Measurements from ENCODE around the gene CHMP4B. TPM values are rescaled to one million over a fixed set of nuclear protein-coding genes. Genes with fewer than 3 reads are reported as not detected.

The CHMP4B gene
- total RNA-seq, 1 experiment from 2014 or later: 72.5 TPM

DNA sequence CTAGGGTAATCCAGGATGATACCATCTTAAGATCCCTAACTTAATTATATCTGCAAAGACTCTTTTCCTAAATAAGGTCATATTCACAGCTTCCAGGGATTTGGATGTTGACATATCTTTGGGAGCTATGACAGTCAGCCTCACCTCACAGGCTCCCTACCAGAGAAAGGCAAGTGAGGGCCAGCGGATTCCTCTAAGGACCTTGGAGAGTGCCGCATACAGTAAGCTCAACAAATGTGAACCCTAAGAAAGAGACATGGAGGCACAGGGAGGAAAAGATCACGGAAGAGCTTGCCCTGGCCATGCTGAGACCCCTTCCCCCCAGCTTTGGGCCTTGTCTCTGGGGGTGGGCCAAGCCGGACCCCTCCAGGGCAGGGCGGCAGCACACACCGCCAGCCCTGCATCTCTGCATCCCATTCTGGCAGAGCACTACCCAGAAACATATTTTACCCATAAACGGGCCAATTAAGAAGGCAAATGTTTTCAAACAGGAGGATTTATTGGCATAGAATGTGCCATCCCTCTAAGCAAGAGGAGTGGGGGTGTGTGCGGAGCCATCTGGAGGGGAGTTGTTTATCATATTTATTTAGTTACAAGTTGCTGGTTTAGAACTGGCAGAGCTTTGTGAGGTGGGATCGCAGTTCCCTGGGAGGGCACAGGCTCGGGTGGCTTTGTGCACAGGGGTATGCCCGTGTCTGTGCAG is 55.4 kb downstream of the CHMP4B start (continued):
- TF ChIP-seq EMX1 (CRISPR knock-in tag; IDR thresholded peaks at IDR 0.05) (no peak), ESRRA (CRISPR knock-in tag; IDR thresholded peaks at IDR 0.05; ENCODE audit: borderline replicate concordance) (no peak), ZNF396 (CRISPR knock-in tag; IDR thresholded peaks at IDR 0.05; ENCODE audit: borderline replicate concordance) (no peak), SP1 (CRISPR knock-in tag; conservative IDR thresholded peaks at IDR 0.05) (no peak), PRRX2 (CRISPR knock-in tag; IDR thresholded peaks at IDR 0.05) (no peak), ZNF281 (CRISPR knock-in tag; IDR thresholded peaks at IDR 0.05) (no peak), ZNF263 (CRISPR knock-in tag; IDR thresholded peaks at IDR 0.05; ENCODE audit: low read depth) (no peak), ELF4 (CRISPR knock-in tag; IDR thresholded peaks at IDR 0.05; ENCODE audit: low read depth) (no peak)
- TF ChIP-seq, protein P1, sequence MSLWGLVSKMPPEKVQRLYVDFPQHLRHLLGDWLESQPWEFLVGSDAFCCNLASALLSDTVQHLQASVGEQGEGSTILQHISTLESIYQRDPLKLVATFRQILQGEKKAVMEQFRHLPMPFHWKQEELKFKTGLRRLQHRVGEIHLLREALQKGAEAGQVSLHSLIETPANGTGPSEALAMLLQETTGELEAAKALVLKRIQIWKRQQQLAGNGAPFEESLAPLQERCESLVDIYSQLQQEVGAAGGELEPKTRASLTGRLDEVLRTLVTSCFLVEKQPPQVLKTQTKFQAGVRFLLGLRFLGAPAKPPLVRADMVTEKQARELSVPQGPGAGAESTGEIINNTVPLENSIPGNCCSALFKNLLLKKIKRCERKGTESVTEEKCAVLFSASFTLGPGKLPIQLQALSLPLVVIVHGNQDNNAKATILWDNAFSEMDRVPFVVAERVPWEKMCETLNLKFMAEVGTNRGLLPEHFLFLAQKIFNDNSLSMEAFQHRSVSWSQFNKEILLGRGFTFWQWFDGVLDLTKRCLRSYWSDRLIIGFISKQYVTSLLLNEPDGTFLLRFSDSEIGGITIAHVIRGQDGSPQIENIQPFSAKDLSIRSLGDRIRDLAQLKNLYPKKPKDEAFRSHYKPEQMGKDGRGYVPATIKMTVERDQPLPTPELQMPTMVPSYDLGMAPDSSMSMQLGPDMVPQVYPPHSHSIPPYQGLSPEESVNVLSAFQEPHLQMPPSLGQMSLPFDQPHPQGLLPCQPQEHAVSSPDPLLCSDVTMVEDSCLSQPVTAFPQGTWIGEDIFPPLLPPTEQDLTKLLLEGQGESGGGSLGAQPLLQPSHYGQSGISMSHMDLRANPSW (CRISPR knock-in tag; conservative IDR thresholded peaks at IDR 0.05; ENCODE audit: low read depth): no peak
- TF ChIP-seq, protein P2, sequence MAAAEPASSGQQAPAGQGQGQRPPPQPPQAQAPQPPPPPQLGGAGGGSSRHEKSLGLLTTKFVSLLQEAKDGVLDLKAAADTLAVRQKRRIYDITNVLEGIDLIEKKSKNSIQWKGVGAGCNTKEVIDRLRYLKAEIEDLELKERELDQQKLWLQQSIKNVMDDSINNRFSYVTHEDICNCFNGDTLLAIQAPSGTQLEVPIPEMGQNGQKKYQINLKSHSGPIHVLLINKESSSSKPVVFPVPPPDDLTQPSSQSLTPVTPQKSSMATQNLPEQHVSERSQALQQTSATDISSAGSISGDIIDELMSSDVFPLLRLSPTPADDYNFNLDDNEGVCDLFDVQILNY (CRISPR knock-in tag; IDR thresholded peaks at IDR 0.05): no peak

GRCh38 chr20:33868042-33868441 is 56.9 kb downstream of the CHMP4B start:
- ChIA-PET POLR2A (no interaction called here), CTCF (no interaction called here)
- Mint-ChIP-seq H3K27me3 (ENCODE audit: low read depth) (no peaks in the 10 kb centered on the region), H3K27ac (no peak overlapping the region), H3K4me3 (no peak overlapping the region), H3K4me1 (peaks cover 16% of the 10 kb centered on the region), H3K36me3 (no peaks in the 10 kb centered on the region), H3K9me3 (no peaks in the 10 kb centered on the region)
- TF ChIP-seq GTF2I (CRISPR knock-in tag; conservative IDR thresholded peaks at IDR 0.05) (no peak), ZNF263 (CRISPR knock-in tag; IDR thresholded peaks at IDR 0.05; ENCODE audit: low read depth) (no peak), NR1H2 (CRISPR knock-in tag; IDR thresholded peaks at IDR 0.05) (no peak), SOX15 (CRISPR knock-in tag; IDR thresholded peaks at IDR 0.05) (no peak), FOXK1 (CRISPR knock-in tag; IDR thresholded peaks at IDR 0.05) (no peak), ZNF232 (CRISPR knock-in tag; IDR thresholded peaks at IDR 0.05) (no peak), USF1 (CRISPR knock-in tag; IDR thresholded peaks at IDR 0.05) (no peak), ZNF219 (CRISPR knock-in tag; IDR thresholded peaks at IDR 0.05; ENCODE audit: borderline replicate concordance) (no peak), EMX1 (CRISPR knock-in tag; IDR thresholded peaks at IDR 0.05) (no peak), E2F1 (CRISPR knock-in tag; IDR thresholded peaks at IDR 0.05) (no peak), MYBL2 (CRISPR knock-in tag; IDR thresholded peaks at IDR 0.05) (no peak), ZNF423 (CRISPR knock-in tag; IDR thresholded peaks at IDR 0.05) (no peak), ZNF416 (CRISPR knock-in tag; IDR thresholded peaks at IDR 0.05) (no peak), ZNF138 (CRISPR knock-in tag; conservative IDR thresholded peaks at IDR 0.05) (no peak), CBFB (CRISPR knock-in tag; IDR thresholded peaks at IDR 0.05; ENCODE audit: low read depth) (no peak), ZNF396 (CRISPR knock-in tag; IDR thresholded peaks at IDR 0.05; ENCODE audit: borderline replicate concordance) (no peak), SMAD4 (CRISPR knock-in tag; IDR thresholded peaks at IDR 0.05) (no peak), IRF2 (CRISPR knock-in tag; IDR thresholded peaks at IDR 0.05; ENCODE audit: borderline replicate concordance, low read depth) (no peak)
- TF ChIP-seq, protein P3, sequence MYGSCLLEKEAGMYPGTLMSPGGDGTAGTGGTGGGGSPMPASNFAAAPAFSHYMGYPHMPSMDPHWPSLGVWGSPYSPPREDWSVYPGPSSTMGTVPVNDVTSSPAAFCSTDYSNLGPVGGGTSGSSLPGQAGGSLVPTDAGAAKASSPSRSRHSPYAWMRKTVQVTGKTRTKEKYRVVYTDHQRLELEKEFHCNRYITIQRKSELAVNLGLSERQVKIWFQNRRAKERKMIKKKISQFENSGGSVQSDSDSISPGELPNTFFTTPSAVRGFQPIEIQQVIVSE (CRISPR knock-in tag; IDR thresholded peaks at IDR 0.05; ENCODE audit: borderline replicate concordance): no peak
- TF ChIP-seq, protein P4, sequence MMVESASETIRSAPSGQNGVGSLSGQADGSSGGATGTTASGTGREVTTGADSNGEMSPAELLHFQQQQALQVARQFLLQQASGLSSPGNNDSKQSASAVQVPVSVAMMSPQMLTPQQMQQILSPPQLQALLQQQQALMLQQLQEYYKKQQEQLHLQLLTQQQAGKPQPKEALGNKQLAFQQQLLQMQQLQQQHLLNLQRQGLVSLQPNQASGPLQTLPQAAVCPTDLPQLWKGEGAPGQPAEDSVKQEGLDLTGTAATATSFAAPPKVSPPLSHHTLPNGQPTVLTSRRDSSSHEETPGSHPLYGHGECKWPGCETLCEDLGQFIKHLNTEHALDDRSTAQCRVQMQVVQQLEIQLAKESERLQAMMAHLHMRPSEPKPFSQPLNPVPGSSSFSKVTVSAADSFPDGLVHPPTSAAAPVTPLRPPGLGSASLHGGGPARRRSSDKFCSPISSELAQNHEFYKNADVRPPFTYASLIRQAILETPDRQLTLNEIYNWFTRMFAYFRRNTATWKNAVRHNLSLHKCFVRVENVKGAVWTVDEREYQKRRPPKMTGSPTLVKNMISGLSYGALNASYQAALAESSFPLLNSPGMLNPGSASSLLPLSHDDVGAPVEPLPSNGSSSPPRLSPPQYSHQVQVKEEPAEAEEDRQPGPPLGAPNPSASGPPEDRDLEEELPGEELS (CRISPR knock-in tag; IDR thresholded peaks at IDR 0.05): no peak
- ATAC-seq (no peak), DNase-seq (ENCODE audit: low spot score) (no peak)
